ENCODE data around the gene NOP56. TPM values are rescaled to one million over a fixed set of nuclear protein-coding genes. Genes with fewer than 3 reads are reported as not detected.

Gene NOP56
- total RNA-seq, 1 experiment from 2014 or later, result 497 TPM

DNA sequence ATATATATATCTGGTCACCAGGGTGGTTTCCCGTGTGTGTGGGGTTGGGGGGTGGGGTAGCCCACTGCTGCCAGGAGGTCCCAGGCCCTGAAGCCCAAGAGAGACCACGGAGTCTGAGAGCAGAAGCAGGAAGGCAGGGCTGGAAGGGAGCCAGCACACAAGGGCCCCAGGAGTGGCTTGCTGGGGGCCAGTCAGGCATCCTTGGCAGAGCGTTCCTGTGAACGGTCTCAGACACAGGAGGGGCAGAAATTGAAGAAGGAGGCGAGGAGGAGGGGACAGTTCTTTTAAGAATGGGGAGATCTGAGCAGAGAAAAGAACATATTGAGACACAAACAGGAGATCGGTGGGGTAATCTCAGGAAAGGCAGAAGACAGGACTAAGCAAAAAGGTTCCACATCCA lies 38.3 kb downstream of the NOP56 start:
- Mint-ChIP-seq H3K4me3 (ENCODE audit: unreplicated experiment) (peak overlapping the region; percentile 91), H3K9me3 (ENCODE audit: unreplicated experiment) (no peaks in the 10 kb centered on the region), H3K27ac (ENCODE audit: unreplicated experiment) (no peak overlapping the region), H3K4me1 (ENCODE audit: low read depth, unreplicated experiment) (peaks cover 12% of the 10 kb centered on the region), H3K36me3 (ENCODE audit: insufficient read depth, unreplicated experiment) (peaks cover 5% of the 10 kb centered on the region), H3K27me3 (ENCODE audit: insufficient read depth, unreplicated experiment) (peaks cover 15% of the 10 kb centered on the region)
- H3K4me3 ChIP-seq (ENCODE audit: low read depth, low read length), result no peak overlapping the region
- ChIA-PET POLR2A (no interaction called here), CTCF (no interaction called here)
- H3K27me3 ChIP-seq (replicated peaks; ENCODE audit: control insufficient read depth, insufficient read depth, low read length), result peaks cover 1% of the 10 kb centered on the region
- DNase-seq, result no peak
- TF ChIP-seq, protein P1, sequence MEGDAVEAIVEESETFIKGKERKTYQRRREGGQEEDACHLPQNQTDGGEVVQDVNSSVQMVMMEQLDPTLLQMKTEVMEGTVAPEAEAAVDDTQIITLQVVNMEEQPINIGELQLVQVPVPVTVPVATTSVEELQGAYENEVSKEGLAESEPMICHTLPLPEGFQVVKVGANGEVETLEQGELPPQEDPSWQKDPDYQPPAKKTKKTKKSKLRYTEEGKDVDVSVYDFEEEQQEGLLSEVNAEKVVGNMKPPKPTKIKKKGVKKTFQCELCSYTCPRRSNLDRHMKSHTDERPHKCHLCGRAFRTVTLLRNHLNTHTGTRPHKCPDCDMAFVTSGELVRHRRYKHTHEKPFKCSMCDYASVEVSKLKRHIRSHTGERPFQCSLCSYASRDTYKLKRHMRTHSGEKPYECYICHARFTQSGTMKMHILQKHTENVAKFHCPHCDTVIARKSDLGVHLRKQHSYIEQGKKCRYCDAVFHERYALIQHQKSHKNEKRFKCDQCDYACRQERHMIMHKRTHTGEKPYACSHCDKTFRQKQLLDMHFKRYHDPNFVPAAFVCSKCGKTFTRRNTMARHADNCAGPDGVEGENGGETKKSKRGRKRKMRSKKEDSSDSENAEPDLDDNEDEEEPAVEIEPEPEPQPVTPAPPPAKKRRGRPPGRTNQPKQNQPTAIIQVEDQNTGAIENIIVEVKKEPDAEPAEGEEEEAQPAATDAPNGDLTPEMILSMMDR (IDR thresholded peaks at IDR 0.05; ENCODE audit: insufficient read depth in 1 of 2, low read depth in 1 of 2, low read length in 1 of 2, severe bottlenecking in 1 of 2, unreplicated experiment in 1 of 2), result no peak
- intact Hi-C loops (cut with micrococcal nuclease; ENCODE audit: unreplicated experiment), result no loop called here
- no peaks in the 10 kb centered on the region for H3K9me3 ChIP-seq
- BruUV-seq (replicated peaks), result no TSS peak
- peaks cover 6% of the 10 kb centered on the region for H3K4me1 ChIP-seq
- no peaks in the 10 kb centered on the region for H3K36me3 ChIP-seq (ENCODE audit: control insufficient read depth, insufficient read depth, low read length)

DNA sequence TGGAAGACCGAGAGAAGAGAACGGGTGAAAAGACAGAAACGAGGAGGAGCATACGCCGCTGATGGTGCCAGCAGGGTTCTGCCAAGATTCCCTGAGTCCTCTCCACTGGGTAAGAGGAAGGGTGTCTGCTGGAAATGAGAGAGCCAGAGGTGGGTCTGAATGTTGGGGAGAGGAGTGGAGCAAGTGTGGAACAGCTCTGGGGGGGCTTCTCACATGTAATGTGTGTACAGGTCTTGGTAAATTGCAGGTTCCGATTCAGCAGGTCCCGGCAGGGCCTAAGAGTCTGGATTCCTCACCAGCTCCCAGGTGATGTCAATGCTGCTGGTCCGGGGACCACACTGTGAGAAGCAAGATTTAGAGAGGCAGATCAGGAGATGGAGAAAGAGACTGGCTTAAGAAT lies 38.7 kb downstream of the NOP56 start:
- H3K4me1 Mint-ChIP-seq (ENCODE audit: low read depth, unreplicated experiment), result peaks cover 12% of the 10 kb centered on the region
- Histone ChIP-seq H3K4me3 (ENCODE audit: low read depth, low read length) (no peak overlapping the region), H3K27me3 (replicated peaks; ENCODE audit: control insufficient read depth, insufficient read depth, low read length) (peaks cover 1% of the 10 kb centered on the region), H3K4me1 (peaks cover 6% of the 10 kb centered on the region), H3K9me3 (no peaks in the 10 kb centered on the region), H3K36me3 (ENCODE audit: control insufficient read depth, insufficient read depth, low read length) (no peaks in the 10 kb centered on the region)
- H3K36me3 Mint-ChIP-seq (ENCODE audit: insufficient read depth, unreplicated experiment), result peaks cover 5% of the 10 kb centered on the region
- POLR2A ChIA-PET, result no interaction called here
- no peak for DNase-seq
- BruUV-seq (replicated peaks), result no TSS peak
- intact Hi-C loops (cut with micrococcal nuclease; ENCODE audit: unreplicated experiment), result no loop called here
- no peaks in the 10 kb centered on the region for H3K9me3 Mint-ChIP-seq (ENCODE audit: unreplicated experiment)
- TF ChIP-seq, protein P1 (IDR thresholded peaks at IDR 0.05; ENCODE audit: insufficient read depth in 1 of 2, low read depth in 1 of 2, low read length in 1 of 2, severe bottlenecking in 1 of 2, unreplicated experiment in 1 of 2), result no peak
- CTCF ChIA-PET, result no interaction called here
- H3K27ac Mint-ChIP-seq (ENCODE audit: unreplicated experiment), result no peak overlapping the region
- peaks cover 15% of the 10 kb centered on the region for H3K27me3 Mint-ChIP-seq (ENCODE audit: insufficient read depth, unreplicated experiment)
- H3K4me3 Mint-ChIP-seq (ENCODE audit: unreplicated experiment), result peak overlapping the region; percentile 91

DNA sequence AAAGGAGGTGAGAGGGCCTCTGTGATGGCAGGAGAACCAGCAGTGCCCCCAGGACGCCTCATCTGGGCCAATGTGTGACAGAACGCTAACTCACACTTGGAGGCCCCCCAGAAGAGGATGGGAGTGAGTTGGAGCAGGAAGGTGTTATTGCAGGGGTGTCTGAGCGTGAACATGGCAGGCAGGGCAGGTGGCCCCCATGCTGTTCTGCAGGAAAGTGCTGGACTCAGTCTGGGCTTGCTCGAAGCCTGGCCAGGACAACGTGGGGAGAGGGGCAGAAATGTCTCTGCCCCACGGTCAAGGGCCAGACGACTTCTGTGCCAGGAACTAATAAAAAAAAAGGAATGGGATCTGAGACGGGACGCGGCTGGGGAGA lies 39.2 kb downstream of the NOP56 start:
- no TSS peak for BruUV-seq (replicated peaks)
- TF ChIP-seq, protein P1 (IDR thresholded peaks at IDR 0.05; ENCODE audit: insufficient read depth in 1 of 2, low read depth in 1 of 2, low read length in 1 of 2, severe bottlenecking in 1 of 2, unreplicated experiment in 1 of 2), result no peak
- intact Hi-C loops (cut with micrococcal nuclease; ENCODE audit: unreplicated experiment), result no loop called here
- H3K27me3 ChIP-seq (replicated peaks; ENCODE audit: control insufficient read depth, insufficient read depth, low read length), result peaks cover 1% of the 10 kb centered on the region
- ChIA-PET CTCF (interaction anchor here (0.6 kb wide), 1 partner anchor 17 kb away, joined by 3 read pairs; no protein-coding TSS in a partner anchor), POLR2A (no interaction called here)
- peak overlapping the region; percentile 84 for H3K27ac Mint-ChIP-seq (ENCODE audit: unreplicated experiment)
- H3K4me1 ChIP-seq, result peaks cover 6% of the 10 kb centered on the region
- H3K36me3 Mint-ChIP-seq (ENCODE audit: insufficient read depth, unreplicated experiment), result peaks cover 5% of the 10 kb centered on the region
- peak overlapping the region; percentile 41 for H3K4me3 ChIP-seq (ENCODE audit: low read depth, low read length)
- DNase-seq, result no peak
- H3K27me3 Mint-ChIP-seq (ENCODE audit: insufficient read depth, unreplicated experiment), result peaks cover 15% of the 10 kb centered on the region
- peaks cover 12% of the 10 kb centered on the region for H3K4me1 Mint-ChIP-seq (ENCODE audit: low read depth, unreplicated experiment)
- H3K36me3 ChIP-seq (ENCODE audit: control insufficient read depth, insufficient read depth, low read length), result no peaks in the 10 kb centered on the region
- H3K9me3 Mint-ChIP-seq (ENCODE audit: unreplicated experiment), result no peaks in the 10 kb centered on the region
- H3K4me3 Mint-ChIP-seq (ENCODE audit: unreplicated experiment), result peak overlapping the region; percentile 91
- H3K9me3 ChIP-seq, result no peaks in the 10 kb centered on the region

Measured in Caco-2 (cell line).